ENCODE results near the gene NPIPA2. TPM values are rescaled to one million over a fixed set of nuclear protein-coding genes. Genes with fewer than 3 reads are reported as not detected.
"Not testable (repeated sequence)": the region's sequence is repeated elsewhere in the genome, so short reads cannot be mapped to it uniquely, and the experiment has no call there.

Gene NPIPA2
- total RNA-seq, result 1 to 10 TPM in 7 of 8 experiments, under 1 TPM in 1; 0.71 to 3.5 (median 2.2) TPM

DNA sequence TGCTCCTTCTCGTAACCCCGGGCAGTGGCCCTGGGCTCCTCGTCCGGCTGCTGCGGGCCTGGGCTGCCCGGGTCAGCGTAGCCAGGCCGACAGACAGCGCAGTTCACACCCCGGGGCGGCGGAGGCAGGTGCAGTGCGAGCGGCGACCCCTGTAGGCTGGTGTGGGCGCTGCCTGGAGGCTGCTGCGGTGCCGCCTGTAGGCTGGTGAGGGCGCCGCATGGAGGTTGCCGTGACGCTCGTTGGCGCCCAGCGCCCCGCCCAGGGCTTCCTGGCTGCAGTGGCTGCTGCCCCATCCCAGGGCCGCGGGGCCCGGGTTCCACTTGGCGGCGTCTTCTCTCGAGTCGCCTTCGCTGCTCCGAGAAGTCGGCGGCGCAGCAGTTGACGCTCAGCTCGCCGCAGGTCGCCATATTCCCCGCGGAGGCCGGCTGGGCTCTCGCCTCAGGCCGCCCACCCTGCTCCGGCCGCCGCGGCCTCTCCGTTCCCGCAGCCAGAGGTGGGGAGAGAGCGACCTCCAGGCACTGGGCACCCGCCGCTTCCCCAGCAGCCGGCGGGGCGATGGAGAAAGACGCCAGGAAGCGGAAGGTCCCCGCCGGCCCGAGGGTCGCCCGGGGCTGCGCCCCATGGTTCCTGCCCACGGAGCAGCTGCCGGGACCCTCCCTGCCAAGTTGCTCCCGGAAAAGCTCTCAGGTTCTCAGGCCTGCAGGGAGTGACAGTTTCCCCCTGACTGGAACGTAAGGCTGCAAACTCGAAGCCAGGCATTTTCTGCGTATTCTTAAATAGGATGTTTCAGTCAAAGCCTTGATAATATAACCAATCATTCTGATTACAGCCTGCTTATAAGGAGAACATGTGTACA lies at the start of gene NPIPA2:
TSS of gene NPIPA2 (plus strand) at position 261 of the 856 bp plus-strand sequence. CDS start 5,533 bp downstream, outside the sequence.
- WGBS, 10 experiments, result no CpG with 5 or more reads among the region's 73 CpGs
- H3K4me3 ChIP-seq; H3K4me1 ChIP-seq (replicated peaks in 1 of 2); H3K27ac ChIP-seq; in situ Hi-C loops (cut with MboI; ENCODE audit: low pct_unique_long_range_greater_than_20kb in 2 of 9, low sequenced_read_pairs in 9 of 9, unreplicated experiment in 9 of 9): not testable (repeated sequence)
- peak; percentile 95 to 99 (median 97) for ATAC-seq (replicated peaks in 6 of 8)

DNA sequence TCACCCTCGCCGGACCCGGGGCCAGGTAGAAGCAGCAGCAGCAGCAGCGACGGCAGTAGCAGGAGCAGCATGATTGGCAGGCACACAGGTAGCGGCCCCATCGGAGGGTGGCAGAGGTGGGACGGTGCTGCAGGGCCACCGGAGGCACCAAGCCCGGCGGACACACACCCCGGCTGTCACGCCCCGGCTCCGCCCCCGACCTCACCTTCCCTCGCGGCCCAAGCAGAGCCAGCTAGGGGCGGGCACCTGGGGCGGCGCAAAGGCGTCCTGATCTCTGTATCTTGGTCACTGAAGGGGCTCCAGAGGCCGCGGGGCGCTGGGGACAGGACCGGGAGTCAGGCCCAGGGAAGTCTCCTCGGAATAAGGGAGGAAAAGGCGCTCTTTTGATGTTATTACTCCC lies 48.2 kb upstream of the NPIPA2 start, which contains the start of gene PLA2G10:
TSS of gene PLA2G10 (minus strand) at position 180 of the 400 bp plus-strand sequence. CDS start at position 101, 79 bp downstream.
- no CpG with 5 or more reads among the region's 28 CpGs for whole genome bisulfite sequencing, 10 experiments
- H3K27ac ChIP-seq; H3K4me1 ChIP-seq (replicated peaks in 1 of 2); ATAC-seq (replicated peaks in 6 of 8); H3K4me3 ChIP-seq; in situ Hi-C loops (cut with MboI; ENCODE audit: low pct_unique_long_range_greater_than_20kb in 2 of 9, low sequenced_read_pairs in 9 of 9, unreplicated experiment in 9 of 9): not testable (repeated sequence)

DNA sequence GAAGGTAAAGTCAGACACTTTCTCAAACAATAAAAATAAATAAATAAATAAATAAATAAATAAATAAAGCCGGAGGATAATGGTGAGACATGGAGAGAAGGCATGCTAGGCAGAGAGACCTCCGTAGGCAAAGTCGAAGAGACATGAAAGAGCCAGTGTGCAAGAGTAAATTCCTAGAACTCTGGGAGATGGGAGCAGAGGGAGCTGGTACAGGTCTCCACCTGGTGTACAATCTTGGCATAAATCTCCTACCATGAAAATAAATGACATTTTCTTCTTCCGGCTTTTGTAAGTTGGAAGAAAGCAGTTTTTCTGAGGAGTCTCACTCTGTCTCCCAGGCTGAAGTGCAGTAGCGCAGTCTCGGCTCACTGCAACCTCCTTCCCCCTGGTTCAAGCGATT lies 40.5 kb upstream of the NPIPA2 start:
- ATAC-seq (replicated peaks in 6 of 8); H3K27ac ChIP-seq; H3K4me1 ChIP-seq (replicated peaks in 1 of 2); H3K4me3 ChIP-seq; in situ Hi-C loops (cut with MboI; ENCODE audit: low pct_unique_long_range_greater_than_20kb in 2 of 9, low sequenced_read_pairs in 9 of 9, unreplicated experiment in 9 of 9): not testable (repeated sequence)
- no CpG with 5 or more reads among the region's 7 CpGs for WGBS, 10 experiments

DNA sequence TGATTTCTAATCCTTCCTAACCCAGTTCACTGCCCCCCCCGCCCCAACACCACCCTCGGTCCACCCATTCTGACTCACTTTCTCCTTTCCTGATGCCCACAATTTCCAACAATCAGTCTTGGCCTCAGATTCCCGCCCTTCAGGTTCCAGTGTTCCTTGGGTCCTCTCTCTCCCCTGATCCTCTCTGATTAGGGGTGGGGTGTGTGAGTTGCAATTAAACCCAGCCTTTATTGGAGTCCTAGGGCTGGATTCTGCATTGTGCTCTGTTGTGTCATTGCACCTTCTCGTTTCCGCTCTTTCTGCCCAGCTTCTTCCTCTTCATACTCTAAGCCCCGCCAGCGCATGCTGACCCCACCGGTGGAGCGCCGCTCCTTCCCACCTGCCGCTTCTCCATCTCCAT lies 39.7 kb upstream of the NPIPA2 start:
- ATAC-seq (replicated peaks in 6 of 8); H3K4me3 ChIP-seq; H3K4me1 ChIP-seq (replicated peaks in 1 of 2); in situ Hi-C loops (cut with MboI; ENCODE audit: low pct_unique_long_range_greater_than_20kb in 2 of 9, low sequenced_read_pairs in 9 of 9, unreplicated experiment in 9 of 9); H3K27ac ChIP-seq: not testable (repeated sequence)
- no CpG with 5 or more reads among the region's 11 CpGs for WGBS, 10 experiments

DNA sequence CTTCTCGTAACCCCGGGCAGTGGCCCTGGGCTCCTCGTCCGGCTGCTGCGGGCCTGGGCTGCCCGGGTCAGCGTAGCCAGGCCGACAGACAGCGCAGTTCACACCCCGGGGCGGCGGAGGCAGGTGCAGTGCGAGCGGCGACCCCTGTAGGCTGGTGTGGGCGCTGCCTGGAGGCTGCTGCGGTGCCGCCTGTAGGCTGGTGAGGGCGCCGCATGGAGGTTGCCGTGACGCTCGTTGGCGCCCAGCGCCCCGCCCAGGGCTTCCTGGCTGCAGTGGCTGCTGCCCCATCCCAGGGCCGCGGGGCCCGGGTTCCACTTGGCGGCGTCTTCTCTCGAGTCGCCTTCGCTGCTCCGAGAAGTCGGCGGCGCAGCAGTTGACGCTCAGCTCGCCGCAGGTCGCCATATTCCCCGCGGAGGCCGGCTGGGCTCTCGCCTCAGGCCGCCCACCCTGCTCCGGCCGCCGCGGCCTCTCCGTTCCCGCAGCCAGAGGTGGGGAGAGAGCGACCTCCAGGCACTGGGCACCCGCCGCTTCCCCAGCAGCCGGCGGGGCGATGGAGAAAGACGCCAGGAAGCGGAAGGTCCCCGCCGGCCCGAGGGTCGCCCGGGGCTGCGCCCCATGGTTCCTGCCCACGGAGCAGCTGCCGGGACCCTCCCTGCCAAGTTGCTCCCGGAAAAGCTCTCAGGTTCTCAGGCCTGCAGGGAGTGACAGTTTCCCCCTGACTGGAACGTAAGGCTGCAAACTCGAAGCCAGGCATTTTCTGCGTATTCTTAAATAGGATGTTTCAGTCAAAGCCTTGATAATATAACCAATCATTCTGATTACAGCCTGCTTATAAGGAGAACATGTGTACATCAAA lies 38.9 kb upstream of the NPIPA2 start, which contains the start of gene NPIPA3:
TSS of gene NPIPA3 (plus strand) at position 256 of the 856 bp plus-strand sequence. CDS start 5,533 bp downstream, outside the sequence.
- no CpG with 5 or more reads among the region's 73 CpGs for WGBS, 10 experiments
- H3K4me1 ChIP-seq (replicated peaks in 1 of 2), result not testable (repeated sequence)

DNA sequence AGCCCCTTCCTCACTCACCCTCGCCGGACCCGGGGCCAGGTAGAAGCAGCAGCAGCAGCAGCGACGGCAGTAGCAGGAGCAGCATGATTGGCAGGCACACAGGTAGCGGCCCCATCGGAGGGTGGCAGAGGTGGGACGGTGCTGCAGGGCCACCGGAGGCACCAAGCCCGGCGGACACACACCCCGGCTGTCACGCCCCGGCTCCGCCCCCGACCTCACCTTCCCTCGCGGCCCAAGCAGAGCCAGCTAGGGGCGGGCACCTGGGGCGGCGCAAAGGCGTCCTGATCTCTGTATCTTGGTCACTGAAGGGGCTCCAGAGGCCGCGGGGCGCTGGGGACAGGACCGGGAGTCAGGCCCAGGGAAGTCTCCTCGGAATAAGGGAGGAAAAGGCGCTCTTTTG lies 9.1 kb upstream of the NPIPA2 start:
- ATAC-seq (replicated peaks in 6 of 8); H3K4me3 ChIP-seq; H3K27ac ChIP-seq; in situ Hi-C loops (cut with MboI; ENCODE audit: low pct_unique_long_range_greater_than_20kb in 2 of 9, low sequenced_read_pairs in 9 of 9, unreplicated experiment in 9 of 9); H3K4me1 ChIP-seq (replicated peaks in 1 of 2): not testable (repeated sequence)
- WGBS, 10 experiments, result no CpG with 5 or more reads among the region's 28 CpGs

More for the DNA sequence above, 38.9 kb upstream of the NPIPA2 start, which contains the start of gene NPIPA3:
- H3K27ac ChIP-seq; in situ Hi-C loops (cut with MboI; ENCODE audit: low pct_unique_long_range_greater_than_20kb in 2 of 9, low sequenced_read_pairs in 9 of 9, unreplicated experiment in 9 of 9); H3K4me3 ChIP-seq: not testable (repeated sequence)
- peak; percentile 94 to 99 (median 97) for ATAC-seq (replicated peaks in 6 of 8)

DNA sequence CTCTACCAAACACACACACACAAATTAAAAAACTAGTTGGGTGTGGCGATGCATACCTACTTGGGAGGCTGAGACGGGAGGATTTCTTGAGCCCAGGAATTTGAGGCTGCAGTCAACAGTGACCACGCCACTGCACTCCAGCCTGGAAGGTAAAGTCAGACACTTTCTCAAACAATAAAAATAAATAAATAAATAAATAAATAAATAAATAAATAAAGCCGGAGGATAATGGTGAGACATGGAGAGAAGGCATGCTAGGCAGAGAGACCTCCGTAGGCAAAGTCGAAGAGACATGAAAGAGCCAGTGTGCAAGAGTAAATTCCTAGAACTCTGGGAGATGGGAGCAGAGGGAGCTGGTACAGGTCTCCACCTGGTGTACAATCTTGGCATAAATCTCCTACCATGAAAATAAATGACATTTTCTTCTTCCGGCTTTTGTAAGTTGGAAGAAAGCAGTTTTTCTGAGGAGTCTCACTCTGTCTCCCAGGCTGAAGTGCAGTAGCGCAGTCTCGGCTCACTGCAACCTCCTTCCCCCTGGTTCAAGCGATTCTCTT lies 1.4 kb upstream of the NPIPA2 start:
- H3K4me1 ChIP-seq (replicated peaks in 1 of 2); H3K27ac ChIP-seq; in situ Hi-C loops (cut with MboI; ENCODE audit: low pct_unique_long_range_greater_than_20kb in 2 of 9, low sequenced_read_pairs in 9 of 9, unreplicated experiment in 9 of 9); H3K4me3 ChIP-seq; ATAC-seq (replicated peaks in 6 of 8): not testable (repeated sequence)
- no CpG with 5 or more reads among the region's 10 CpGs for WGBS, 10 experiments

DNA sequence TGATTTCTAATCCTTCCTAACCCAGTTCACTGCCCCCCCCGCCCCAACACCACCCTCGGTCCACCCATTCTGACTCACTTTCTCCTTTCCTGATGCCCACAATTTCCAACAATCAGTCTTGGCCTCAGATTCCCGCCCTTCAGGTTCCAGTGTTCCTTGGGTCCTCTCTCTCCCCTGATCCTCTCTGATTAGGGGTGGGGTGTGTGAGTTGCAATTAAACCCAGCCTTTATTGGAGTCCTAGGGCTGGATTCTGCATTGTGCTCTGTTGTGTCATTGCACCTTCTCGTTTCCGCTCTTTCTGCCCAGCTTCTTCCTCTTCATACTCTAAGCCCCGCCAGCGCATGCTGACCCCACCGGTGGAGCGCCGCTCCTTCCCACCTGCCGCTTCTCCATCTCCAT lies 539 bp upstream of the NPIPA2 start:
- ATAC-seq (replicated peaks in 6 of 8); H3K4me3 ChIP-seq; H3K27ac ChIP-seq; in situ Hi-C loops (cut with MboI; ENCODE audit: low pct_unique_long_range_greater_than_20kb in 2 of 9, low sequenced_read_pairs in 9 of 9, unreplicated experiment in 9 of 9); H3K4me1 ChIP-seq (replicated peaks in 1 of 2): not testable (repeated sequence)
- WGBS, 10 experiments, result no CpG with 5 or more reads among the region's 11 CpGs

DNA sequence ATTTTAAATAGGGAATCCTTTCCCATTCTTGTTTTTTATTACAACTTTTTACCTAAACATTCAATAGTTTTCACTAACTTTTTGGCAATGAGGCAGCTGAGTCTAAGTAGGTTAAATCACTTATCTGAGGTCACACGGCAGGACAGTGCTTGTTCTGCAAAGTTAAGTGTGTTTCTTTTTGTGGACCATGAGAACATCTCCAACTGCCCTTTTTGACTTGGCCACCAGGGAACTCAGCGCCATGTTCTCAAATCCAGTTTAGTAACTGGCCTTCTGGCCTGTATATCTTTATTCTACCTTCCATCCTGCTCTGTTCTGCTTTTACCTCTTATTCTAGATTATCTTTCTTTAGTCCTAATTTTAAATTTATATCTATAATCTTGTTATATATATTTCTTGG lies 31.3 kb downstream of the NPIPA2 start:
- H3K4me3 ChIP-seq; H3K4me1 ChIP-seq (replicated peaks in 1 of 2); in situ Hi-C loops (cut with MboI; ENCODE audit: low pct_unique_long_range_greater_than_20kb in 2 of 9, low sequenced_read_pairs in 9 of 9, unreplicated experiment in 9 of 9); ATAC-seq (replicated peaks in 6 of 8); H3K27ac ChIP-seq: not testable (repeated sequence)
- WGBS, 10 experiments, result no CpG with 5 or more reads among the region's 2 CpGs

DNA sequence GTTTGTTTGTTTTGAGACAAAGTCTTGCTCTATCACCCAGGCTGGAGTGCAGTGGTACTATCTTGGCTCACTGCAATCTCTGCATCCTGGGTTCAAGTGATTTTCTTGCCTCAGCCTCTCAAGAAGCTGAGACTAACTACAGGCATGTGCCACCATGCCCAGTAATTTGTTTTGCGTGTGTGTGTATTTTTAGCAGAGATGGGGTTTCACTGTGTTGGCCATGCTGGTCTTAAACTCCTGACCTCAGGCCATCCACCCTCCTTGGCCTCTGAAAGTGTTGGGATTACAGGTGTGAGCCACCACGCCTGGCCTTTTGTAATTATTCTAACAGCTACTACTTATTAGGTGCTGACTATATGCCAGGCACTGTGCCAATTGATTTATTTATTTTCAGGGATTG lies 33.3 kb downstream of the NPIPA2 start:
- H3K4me3 ChIP-seq; H3K27ac ChIP-seq; ATAC-seq (replicated peaks in 6 of 8); in situ Hi-C loops (cut with MboI; ENCODE audit: low pct_unique_long_range_greater_than_20kb in 2 of 9, low sequenced_read_pairs in 9 of 9, unreplicated experiment in 9 of 9); H3K4me1 ChIP-seq (replicated peaks in 1 of 2): not testable (repeated sequence)
- no CpG with 5 or more reads among the region's 2 CpGs for WGBS, 10 experiments

DNA sequence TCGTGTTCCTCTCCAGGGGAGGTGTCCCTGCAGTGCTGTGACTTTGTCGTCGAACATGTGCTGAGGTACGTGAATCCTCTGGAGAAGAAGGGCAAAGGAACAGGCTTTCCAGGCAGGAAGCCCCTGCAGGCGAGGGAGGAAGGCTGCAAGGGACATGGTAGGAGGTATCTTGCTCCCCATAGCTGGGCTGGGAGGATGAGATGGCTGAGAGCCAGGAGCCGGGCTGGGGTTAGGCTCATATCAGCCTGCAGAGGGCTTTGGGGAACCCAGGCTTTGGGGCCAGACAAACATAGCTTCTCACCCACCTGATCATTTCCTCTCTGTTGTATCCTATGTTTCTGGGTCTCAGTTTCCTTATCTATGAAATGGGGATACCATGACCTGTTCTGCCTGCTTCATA lies 34.4 kb downstream of the NPIPA2 start:
- H3K27ac ChIP-seq; in situ Hi-C loops (cut with MboI; ENCODE audit: low pct_unique_long_range_greater_than_20kb in 2 of 9, low sequenced_read_pairs in 9 of 9, unreplicated experiment in 9 of 9); H3K4me1 ChIP-seq (replicated peaks in 1 of 2); H3K4me3 ChIP-seq: not testable (repeated sequence)
- ATAC-seq (replicated peaks in 6 of 8), result peak in 2 of 8 experiments; percentile 34 to 57
- WGBS, 10 experiments, result no CpG with 5 or more reads among the region's 6 CpGs

DNA sequence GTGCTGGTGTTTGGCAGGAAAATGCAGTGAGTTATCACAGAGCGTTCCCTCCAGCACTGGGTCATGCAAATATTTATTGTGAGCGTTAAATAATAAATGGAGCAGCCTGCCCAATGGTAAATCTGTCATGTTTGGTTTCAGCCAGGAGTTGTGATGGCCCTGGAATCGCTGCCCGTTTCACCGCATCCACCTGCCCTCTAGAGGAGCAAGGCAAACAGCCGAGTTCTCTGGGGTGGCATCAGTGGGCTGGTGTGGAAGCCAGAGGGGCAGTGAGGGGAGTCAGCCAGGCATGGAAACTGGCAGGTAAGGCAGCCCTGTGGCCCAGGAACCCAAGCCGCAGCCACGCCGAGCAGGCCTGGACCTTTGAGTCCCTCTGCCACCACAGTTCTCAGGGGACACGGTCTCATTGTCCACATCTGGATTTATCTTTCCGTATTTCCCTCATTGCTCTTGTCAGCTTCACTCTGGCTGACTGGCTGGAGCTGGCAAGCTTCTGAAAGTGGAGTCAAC lies 37.1 kb downstream of the NPIPA2 start:
- H3K4me1 ChIP-seq (replicated peaks in 1 of 2); H3K4me3 ChIP-seq; H3K27ac ChIP-seq; in situ Hi-C loops (cut with MboI; ENCODE audit: low pct_unique_long_range_greater_than_20kb in 2 of 9, low sequenced_read_pairs in 9 of 9, unreplicated experiment in 9 of 9); ATAC-seq (replicated peaks in 6 of 8): not testable (repeated sequence)
- WGBS, 10 experiments, result no CpG with 5 or more reads among the region's 11 CpGs

DNA sequence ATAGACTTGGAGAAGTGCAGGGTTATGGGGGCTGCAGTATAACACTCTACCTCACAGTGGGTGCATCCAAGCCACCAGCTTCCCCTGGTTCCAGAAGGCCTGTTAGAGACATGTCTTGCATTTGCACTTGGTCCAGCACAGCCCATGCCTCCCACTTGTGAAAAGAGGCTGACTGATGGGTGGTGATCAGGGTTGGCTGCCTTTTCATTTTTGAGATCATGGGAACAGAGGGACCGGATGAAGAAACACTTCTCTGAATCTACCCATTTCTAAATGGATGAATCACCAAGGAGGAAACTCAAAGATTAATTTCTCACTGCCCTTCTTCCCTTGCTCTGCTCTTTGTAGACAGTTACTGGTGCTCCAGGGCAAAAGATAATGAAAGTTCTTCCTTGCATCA lies 43.8 kb downstream of the NPIPA2 start:
- in situ Hi-C loops (cut with MboI; ENCODE audit: low pct_unique_long_range_greater_than_20kb in 2 of 9, low sequenced_read_pairs in 9 of 9, unreplicated experiment in 9 of 9); H3K4me1 ChIP-seq (replicated peaks in 1 of 2); H3K4me3 ChIP-seq; H3K27ac ChIP-seq: not testable (repeated sequence)
- ATAC-seq (replicated peaks in 6 of 8), result peak in 2 of 8 experiments; percentile 55 to 62
- WGBS, 10 experiments, result no CpG with 5 or more reads among the region's 1 CpG

Data from motor neuron (in vitro differentiated cells).